ENCODE data around the gene C1orf210.

C1orf210 gene

DNA sequence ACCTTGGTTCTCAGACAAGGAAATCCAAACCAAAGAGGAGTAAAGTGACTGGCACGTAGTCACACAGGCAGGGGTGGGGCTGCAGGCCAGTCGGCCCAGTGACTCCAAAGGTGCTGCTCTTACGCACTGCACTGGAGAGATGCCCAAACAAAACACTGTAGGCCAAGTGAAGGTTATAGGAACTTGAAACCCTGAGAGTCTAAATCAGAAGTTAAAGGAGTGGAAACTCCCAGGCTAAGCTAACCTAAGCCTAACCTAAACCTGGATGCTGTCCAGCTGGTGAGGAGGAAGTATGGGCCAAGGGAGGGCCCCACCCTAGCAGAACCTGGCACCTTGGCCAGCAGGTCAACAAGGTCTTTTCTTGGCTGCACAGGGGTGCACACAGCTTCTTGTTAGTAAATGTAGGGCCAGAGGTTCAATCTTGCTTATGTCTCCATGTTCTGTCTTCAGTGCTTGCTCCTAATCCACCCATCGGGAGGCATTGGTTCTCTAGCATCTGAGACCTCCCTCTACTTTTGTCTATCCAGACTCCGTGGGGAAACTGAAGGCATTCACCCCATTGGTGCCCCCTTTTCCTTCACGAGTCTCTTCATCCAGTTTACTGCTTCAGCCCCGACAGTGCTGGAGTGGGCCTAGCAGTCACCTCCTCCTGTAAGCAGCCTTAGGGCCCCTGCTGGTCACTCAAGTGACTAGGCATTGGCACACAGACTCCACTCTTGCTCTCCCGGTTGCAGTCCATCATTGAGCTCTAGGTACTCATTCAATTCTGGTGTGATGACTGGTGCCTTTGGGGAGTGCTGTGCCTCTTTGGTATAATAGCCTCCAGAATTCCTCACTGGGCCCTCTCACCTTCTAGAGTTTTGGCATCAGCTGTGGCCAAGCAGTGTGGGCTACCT, 28.5 kb downstream of the C1orf210 start:
- DNase-seq (ENCODE audit: insufficient read length, low spot score) (no peak), FAIRE-seq (no peak)
- no peak for TF ChIP-seq POU2F2 (IDR thresholded peaks at IDR 0.05; ENCODE audit: low read depth, low read length)
- no peak for TF ChIP-seq POLR2A (IDR thresholded peaks at IDR 0.05; ENCODE audit: low read depth, low read length)
- TF ChIP-seq TAF1 (IDR thresholded peaks at IDR 0.05; ENCODE audit: low read depth, low read length), result no peak
- no peak for TF ChIP-seq POLR2AphosphoS5 (IDR thresholded peaks at IDR 0.05; ENCODE audit: low read depth, low read length)
- no peak for TF ChIP-seq PAX5 (IDR thresholded peaks at IDR 0.05; ENCODE audit: insufficient read depth, low read length, severe bottlenecking)
- TF ChIP-seq SPI1 (IDR thresholded peaks at IDR 0.05; ENCODE audit: low read depth, low read length), result no peak

GRCh38 chr1:43255438-43256210, 29.8 kb downstream of the C1orf210 start:
- no peak for FAIRE-seq
- no peak for DNase-seq (ENCODE audit: insufficient read length, low spot score)
- TF ChIP-seq POLR2A (IDR thresholded peaks at IDR 0.05; ENCODE audit: low read depth, low read length) (no peak), POU2F2 (IDR thresholded peaks at IDR 0.05; ENCODE audit: low read depth, low read length) (no peak), SPI1 (IDR thresholded peaks at IDR 0.05; ENCODE audit: low read depth, low read length) (no peak), POLR2AphosphoS5 (IDR thresholded peaks at IDR 0.05; ENCODE audit: low read depth, low read length) (no peak), PAX5 (IDR thresholded peaks at IDR 0.05; ENCODE audit: insufficient read depth, low read length, severe bottlenecking) (no peak), TAF1 (IDR thresholded peaks at IDR 0.05; ENCODE audit: low read depth, low read length) (no peak)

DNA sequence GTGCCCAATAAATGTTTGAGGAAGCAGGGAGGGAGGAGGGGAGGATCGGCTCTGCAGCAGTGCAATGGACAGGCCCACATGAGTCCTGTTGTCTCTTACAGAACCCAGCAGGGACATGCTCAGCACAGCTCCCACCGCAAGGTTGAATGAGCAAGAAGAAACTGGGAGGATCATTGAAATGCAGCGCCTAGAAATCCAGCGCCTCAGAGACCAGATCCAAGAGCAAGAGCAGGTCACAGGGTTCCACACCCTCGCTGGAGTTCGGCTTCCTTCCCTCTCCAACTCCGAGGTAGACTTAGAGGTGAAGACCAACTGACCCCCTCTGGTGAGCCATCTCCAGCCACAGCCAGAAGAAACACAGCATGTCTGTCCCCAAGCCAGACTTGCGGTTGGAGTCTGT, 31.5 kb downstream of the C1orf210 start:
- FAIRE-seq (no peak), DNase-seq (ENCODE audit: insufficient read length, low spot score) (no peak)
- TF ChIP-seq PAX5 (IDR thresholded peaks at IDR 0.05; ENCODE audit: insufficient read depth, low read length, severe bottlenecking) (no peak), TAF1 (IDR thresholded peaks at IDR 0.05; ENCODE audit: low read depth, low read length) (no peak)

- TF ChIP-seq POLR2AphosphoS5 (IDR thresholded peaks at IDR 0.05; ENCODE audit: low read depth, low read length), result no peak
- no peak for TF ChIP-seq TAF1 (IDR thresholded peaks at IDR 0.05; ENCODE audit: low read depth, low read length)
- no peak for TF ChIP-seq PAX5 (IDR thresholded peaks at IDR 0.05; ENCODE audit: insufficient read depth, low read length, severe bottlenecking)
- TF ChIP-seq POLR2A (IDR thresholded peaks at IDR 0.05; ENCODE audit: low read depth, low read length), result no peak
- no peak for TF ChIP-seq POU2F2 (IDR thresholded peaks at IDR 0.05; ENCODE audit: low read depth, low read length)
- FAIRE-seq, result no peak
- no peak for DNase-seq (ENCODE audit: insufficient read length, low spot score)
Observed at GRCh38 chr1:43253173-43253572, 32.2 kb downstream of the C1orf210 start.

- TF ChIP-seq TAF1 (IDR thresholded peaks at IDR 0.05; ENCODE audit: low read depth, low read length) (no peak), POLR2A (IDR thresholded peaks at IDR 0.05; ENCODE audit: low read depth, low read length) (no peak), SPI1 (IDR thresholded peaks at IDR 0.05; ENCODE audit: low read depth, low read length) (no peak), PAX5 (IDR thresholded peaks at IDR 0.05; ENCODE audit: insufficient read depth, low read length, severe bottlenecking) (no peak), POU2F2 (IDR thresholded peaks at IDR 0.05; ENCODE audit: low read depth, low read length) (no peak), POLR2AphosphoS5 (IDR thresholded peaks at IDR 0.05; ENCODE audit: low read depth, low read length) (no peak)
- FAIRE-seq, result no peak
- no peak for DNase-seq (ENCODE audit: insufficient read length, low spot score)
Observed at GRCh38 chr1:43252225-43252624, 33.2 kb downstream of the C1orf210 start.

GRCh38 chr1:43251024-43251423, 34.4 kb downstream of the C1orf210 start:
- no peak for DNase-seq (ENCODE audit: insufficient read length, low spot score)
- no peak for TF ChIP-seq POLR2AphosphoS5 (IDR thresholded peaks at IDR 0.05; ENCODE audit: low read depth, low read length)
- TF ChIP-seq SPI1 (IDR thresholded peaks at IDR 0.05; ENCODE audit: low read depth, low read length), result no peak
- no peak for TF ChIP-seq TAF1 (IDR thresholded peaks at IDR 0.05; ENCODE audit: low read depth, low read length)
- TF ChIP-seq POU2F2 (IDR thresholded peaks at IDR 0.05; ENCODE audit: low read depth, low read length), result no peak
- FAIRE-seq, result no peak

GRCh38 chr1:43250351-43250761, 35.0 kb downstream of the C1orf210 start:
- FAIRE-seq, result no peak
- no peak for DNase-seq (ENCODE audit: insufficient read length, low spot score)
- no peak for TF ChIP-seq PAX5 (IDR thresholded peaks at IDR 0.05; ENCODE audit: insufficient read depth, low read length, severe bottlenecking)

DNA sequence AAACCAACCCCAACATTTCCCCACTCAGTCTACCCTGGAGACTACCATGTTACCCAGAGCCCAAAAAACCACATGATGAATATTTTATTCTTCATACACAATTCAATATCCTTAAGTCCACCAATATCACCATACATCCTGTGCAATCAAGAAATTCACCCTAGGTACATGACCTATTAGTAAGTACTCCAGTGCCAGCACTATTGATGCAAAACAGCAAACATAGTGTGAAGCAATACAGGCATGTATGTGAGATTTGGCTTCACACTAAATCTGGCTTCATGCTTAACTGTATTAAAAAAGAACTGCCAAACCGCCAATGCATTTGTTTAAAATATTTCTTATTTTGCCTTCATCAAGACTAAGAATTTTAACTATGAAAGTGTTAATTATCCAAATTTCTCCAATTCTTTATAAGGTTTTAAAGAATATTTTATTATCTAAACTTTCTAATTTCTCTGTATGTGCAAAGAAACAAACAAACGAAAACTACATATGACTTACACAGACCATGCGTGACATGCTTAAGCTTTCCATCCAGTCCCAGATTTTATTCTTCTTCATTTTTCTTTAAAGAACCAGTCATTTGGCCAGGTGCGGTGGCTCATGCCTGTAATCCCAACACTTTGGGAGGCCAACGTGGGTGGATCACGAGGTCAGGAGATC, 38.0 kb downstream of the C1orf210 start:
- DNase-seq (ENCODE audit: insufficient read length, low spot score) (no peak), FAIRE-seq (no peak)
- TF ChIP-seq PAX5 (IDR thresholded peaks at IDR 0.05; ENCODE audit: insufficient read depth, low read length, severe bottlenecking), result no peak
- no peak for TF ChIP-seq POLR2AphosphoS5 (IDR thresholded peaks at IDR 0.05; ENCODE audit: low read depth, low read length)
- no peak for TF ChIP-seq POU2F2 (IDR thresholded peaks at IDR 0.05; ENCODE audit: low read depth, low read length)
- no peak for TF ChIP-seq SPI1 (IDR thresholded peaks at IDR 0.05; ENCODE audit: low read depth, low read length)
- TF ChIP-seq TAF1 (IDR thresholded peaks at IDR 0.05; ENCODE audit: low read depth, low read length), result no peak
- no peak for TF ChIP-seq POLR2A (IDR thresholded peaks at IDR 0.05; ENCODE audit: low read depth, low read length)

- DNase-seq (ENCODE audit: insufficient read length, low spot score) (no peak), FAIRE-seq (no peak)
- no peak for TF ChIP-seq POLR2AphosphoS5 (IDR thresholded peaks at IDR 0.05; ENCODE audit: low read depth, low read length)
- TF ChIP-seq SPI1 (IDR thresholded peaks at IDR 0.05; ENCODE audit: low read depth, low read length), result no peak
- no peak for TF ChIP-seq TAF1 (IDR thresholded peaks at IDR 0.05; ENCODE audit: low read depth, low read length)
- no peak for TF ChIP-seq POLR2A (IDR thresholded peaks at IDR 0.05; ENCODE audit: low read depth, low read length)
Observed at GRCh38 chr1:43246466-43247213, 38.7 kb downstream of the C1orf210 start.

Measured in GM12891 (cell line).